Dedifferentiated amniotic fluid mesenchymal stem cell (primary cell): ENCODE results near the gene KRT12.
"Not testable (repeated sequence)": the region's sequence is repeated elsewhere in the genome, so short reads cannot be mapped to it uniquely, and the experiment has no call there.

Experiments
- DNase-seq: peaks from one replicate; pipeline ENCODE4 v3.0.0-alpha.2; 2016; ENCODE audit errors: extremely low spot score

Gene KRT12

DNA sequence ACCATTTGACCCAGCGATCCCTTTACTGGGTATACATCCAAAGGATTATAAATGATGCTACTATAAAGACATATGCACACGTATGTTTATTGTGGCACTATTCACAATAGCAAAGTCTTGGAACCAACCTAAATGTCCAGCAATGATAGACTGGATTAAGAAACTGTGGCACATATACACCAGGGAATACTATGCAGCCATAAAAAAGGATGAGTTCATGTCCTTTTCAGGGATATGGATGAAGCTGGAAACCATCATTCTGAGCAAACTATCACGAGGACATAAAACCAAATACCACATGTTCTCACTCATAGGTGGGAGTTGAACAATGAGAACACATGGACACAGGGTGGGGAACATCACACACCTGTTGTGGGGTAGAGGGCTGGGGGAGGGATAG lies 52.4 kb downstream of the KRT12 start:
- not testable (repeated sequence) for DNase-seq

DNA sequence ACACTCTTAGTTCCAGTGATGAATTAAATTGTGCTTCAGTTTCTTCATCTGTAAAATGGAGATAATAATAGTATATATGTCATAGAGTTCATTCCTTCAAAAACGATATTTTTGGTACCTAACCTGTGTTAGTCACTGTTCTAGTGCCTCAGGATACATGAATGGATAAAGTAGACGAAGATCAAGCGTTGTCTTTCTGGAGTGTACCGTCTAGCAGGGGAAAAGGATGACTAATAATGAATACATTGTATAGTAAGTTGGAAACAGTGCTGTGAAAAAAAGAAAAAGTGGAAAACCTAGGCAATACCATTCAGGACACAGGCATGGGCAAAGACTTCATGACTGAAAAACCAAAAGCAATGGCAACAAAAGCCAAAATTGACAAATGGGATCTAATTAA lies 53.2 kb downstream of the KRT12 start:
- DNase-seq, result no peak

GRCh38 chr17:40812639-40813038 lies 54.4 kb downstream of the KRT12 start:
- DNase-seq, result no peak
